Stimulated activated CD4-positive, alpha-beta T cell treated with anti-CD3 and anti-CD28 coated beads, TNF-alpha, amount 100 ng/mL, for 24 hours (primary cell): ENCODE data around the gene SIGLEC6.

Experiments used
- DNase-seq, 3 experiments: peaks; one replicate each; pipeline ENCODE4 v3.0.0-alpha.2; 2020; ENCODE audit warnings: low read depth in 3 of 3

The SIGLEC6 gene

DNA sequence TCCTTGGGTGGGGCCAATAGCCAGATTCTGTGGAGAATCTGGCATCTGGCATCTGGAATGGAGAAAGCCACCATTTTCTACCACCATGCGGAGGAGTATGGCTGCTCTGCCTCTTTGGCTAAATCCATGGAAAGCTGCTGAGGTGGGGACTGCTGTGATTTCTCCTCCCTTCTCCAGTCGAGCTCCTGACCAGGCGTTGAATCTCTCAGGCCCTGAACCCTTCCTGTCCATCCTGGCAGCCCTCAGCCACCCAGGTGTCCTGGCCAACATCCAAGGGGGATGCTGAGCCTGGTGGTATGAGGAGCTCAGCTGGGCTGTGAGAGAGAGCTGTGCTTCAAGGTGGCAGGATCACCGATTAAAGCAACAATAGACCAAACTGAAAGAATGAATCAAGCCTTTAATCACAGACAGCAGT, 17.4 kb upstream of the SIGLEC6 start:
- no peak for DNase-seq

DNA sequence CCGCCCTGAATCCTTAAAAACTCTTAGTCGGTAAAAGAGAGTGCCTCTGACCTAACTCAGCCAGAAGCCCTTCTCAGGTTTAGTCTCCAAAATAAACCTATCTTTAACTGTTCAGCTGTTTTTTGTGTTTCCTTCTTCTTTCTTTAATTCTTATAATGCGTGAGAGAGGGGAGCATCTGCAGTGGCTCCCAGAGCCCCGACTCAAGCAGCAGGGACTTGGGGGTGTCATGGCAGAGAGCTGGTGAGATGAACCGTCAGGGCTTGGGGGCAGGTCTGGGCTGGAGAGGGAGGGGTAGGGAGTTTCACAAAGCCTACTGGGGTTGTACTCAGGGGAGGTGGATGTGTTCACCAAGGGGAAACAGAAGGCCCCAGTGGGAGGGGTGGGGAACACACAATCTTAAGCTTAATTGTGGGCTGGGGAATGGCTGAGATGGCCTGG, 16.8 kb upstream of the SIGLEC6 start:
- no peak for DNase-seq

DNA sequence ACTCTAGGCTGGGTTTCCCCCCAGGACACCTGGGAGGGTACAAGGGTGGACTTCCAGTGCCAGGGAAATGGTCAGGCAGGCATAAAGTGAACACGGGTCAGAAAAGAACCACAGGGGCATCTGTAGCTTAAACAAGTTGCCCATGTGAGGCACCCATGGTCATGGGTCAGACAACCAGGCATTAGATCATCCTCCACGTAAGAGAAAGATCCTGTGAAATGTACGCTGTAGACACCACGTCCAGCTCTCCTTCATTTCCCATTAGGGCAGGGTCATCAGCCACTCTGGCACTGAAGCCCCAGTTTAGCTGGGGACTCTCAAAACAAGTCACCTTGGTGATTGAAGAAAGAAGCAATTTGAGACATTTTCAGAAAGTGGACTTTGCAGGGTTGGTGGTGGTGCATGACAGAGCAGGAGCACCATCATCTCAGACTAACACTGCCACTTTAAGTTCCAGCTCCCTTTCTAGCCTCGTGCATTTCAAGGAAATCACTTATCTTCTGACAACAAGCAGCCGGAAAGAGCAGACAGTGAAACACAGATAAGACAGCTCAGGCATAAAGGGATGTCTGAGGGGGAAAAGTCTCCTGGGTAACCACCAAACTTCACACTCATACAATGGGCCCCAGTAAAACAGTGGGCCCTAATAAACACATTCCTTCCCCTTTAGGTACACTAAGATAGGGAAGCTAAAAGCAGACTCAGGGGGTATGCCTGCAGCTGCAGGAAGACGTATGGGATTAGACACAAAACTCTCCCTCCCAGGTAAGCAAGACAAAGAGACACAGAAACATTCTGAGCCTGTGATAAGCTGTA, 16.1 kb upstream of the SIGLEC6 start:
- DNase-seq: no peak

DNA sequence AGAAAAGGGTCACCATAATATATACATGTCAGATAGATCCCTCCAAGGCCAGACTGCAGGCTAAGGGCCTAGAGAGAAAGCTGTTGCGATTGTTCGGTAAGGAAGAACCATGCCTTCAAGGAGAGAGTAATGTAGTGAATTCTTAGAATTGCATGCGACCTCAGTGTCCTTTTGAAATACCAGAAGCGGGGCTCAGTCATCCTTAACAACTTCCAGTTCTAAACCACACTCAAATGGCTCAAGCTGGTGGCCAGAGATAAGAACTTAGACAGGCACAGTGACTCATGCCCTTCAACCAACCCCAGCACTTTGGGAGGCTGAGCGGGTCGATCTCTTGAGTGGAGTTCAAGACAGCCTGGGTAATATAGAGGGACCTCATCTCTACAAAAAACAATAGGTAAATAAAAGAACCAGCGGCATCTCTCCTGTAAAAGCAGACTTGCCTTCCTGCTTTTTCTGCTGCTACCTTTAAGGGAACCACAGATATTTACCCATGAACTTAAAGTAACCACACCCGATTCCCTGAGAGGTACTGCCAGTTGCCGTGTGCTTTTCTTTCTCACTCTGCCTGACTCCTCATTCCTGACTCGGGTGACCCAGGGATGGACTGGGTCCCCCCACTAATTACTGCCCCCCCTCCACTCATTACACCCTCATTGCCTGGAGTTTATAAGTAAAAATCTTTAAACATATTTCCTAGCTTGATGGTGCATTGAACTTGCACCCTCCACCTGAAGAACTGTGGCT, 15.4 kb upstream of the SIGLEC6 start:
- no peak for DNase-seq

DNA sequence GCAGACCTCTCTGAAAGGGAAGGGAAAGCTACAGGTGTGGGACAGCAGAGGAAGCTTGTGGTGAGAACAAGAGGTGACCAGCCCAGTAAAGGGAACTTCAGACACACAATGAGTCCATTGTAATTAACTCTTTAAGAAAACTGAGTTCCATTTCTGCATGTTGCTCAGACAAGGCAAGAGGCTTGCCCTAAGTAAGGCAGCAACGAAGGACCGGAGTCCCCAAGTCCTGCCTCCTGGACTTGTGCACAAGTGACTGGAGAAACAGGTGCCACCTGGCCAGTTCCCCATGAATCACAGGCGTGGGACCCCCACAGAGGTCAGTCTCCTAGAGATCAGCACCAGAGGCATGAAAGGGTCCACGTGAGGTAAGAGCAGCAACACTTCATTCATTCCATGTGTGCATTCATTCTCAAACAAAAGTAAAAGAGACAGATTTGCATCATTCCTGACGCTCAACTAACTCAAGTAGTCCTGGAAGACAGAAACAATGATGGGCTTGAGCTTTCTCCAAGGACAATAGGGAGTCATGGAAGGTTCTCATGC, 14.7 kb upstream of the SIGLEC6 start:
- no peak for DNase-seq

DNA sequence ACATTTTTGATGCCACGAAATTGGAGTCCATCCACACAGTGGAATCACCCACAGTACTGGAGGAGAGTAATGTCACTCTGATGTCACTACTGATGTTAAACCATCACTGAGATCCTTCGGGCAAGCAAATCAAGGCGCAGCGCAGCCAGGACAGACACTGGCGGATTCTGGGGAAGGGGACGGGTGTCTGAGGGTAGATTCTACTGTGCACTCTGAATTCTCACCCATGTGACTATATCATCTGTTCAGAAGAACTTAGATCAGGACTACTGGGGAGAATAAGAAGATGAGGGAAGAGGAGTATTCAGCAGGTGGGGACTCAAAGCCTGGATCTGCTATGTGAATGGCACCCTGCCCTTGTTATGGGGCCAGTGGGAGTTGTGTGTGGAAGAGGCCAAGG, 12.6 kb upstream of the SIGLEC6 start:
- DNase-seq: no peak

DNA sequence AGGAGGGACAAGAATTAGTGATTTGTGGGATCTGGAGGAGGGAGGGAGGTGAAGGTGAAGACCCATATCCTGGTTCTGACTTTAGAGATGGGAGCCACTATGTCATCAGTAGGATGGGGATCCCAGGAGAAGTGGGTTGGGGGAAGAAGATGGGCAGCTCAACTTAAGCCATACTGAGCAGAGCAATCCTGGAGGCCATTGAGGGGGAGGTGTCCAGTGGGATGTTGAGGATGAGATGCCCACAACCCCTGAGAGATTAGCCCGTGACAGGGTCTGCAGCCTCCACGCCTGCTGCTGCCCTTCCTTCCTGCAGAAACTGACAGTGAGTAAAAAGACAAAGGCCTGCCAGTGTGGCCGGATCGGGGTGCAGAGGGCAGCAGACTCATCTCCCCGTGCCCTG, 11.2 kb upstream of the SIGLEC6 start:
- no peak for DNase-seq

DNA sequence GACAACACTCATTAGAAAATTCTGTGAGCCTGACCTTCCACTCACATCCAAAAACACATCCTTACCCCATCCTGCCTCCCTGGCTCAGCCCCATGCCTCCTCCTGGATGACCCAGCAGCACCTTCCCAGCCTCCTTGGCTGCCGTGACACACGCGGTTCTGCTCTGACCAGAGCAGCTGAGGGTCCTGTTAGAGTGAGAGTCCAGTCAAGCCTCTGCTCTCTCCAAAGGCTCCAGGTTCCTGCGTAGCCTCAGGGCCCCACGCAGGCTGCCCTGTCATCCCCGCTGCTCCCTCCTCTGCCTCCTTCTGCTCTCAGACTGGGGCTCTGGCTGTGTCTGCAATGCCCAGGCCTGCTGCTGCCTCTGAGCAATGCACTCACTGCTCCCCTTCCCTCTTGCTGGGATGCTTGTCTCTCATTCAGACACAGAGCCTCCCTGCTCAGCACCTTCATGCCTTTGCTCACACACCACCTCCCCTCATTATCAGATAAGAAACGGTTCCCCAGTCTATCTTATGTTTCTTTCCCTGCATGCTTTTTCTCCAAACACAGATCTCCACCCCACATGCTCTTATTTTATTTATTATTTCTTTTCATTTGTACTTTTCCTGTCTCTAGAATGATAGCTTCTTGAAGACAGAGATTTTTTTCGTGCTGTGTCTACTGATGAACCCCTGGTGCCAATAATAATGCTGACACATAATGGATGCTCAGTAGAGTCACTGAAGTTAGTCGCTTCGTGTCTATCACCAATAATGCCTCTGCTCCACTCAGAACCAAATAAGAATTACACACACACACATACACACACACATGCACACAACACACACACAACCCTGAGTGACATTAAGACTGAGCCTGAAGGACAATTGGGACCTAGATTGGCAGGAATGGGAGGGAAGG, 10.2 kb upstream of the SIGLEC6 start:
- no peak for DNase-seq

DNA sequence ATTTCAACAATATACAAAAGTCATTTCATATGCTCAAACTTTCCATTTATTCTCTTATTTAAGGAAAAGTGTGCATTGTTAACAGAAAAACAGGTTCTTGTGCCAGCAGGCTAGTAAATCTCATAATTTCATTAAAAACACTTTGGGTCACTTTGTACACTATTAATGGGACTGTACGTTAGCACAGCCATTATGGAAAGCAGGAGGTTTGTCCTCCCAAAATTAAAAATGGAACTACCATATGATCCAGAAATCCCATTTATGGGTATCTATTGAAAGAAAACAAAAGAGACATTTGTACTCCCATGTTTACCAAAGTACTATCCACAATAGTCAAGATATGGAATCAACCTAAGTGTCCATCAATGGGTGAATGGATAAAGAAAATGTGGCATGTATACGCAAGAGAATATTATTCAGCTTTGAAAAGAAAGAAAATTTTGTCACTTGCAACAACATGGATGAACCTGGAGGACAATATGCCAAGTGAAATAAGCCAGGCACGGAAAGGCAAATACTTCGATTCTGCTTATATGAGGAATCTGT, 8.4 kb upstream of the SIGLEC6 start:
- DNase-seq: no peak

DNA sequence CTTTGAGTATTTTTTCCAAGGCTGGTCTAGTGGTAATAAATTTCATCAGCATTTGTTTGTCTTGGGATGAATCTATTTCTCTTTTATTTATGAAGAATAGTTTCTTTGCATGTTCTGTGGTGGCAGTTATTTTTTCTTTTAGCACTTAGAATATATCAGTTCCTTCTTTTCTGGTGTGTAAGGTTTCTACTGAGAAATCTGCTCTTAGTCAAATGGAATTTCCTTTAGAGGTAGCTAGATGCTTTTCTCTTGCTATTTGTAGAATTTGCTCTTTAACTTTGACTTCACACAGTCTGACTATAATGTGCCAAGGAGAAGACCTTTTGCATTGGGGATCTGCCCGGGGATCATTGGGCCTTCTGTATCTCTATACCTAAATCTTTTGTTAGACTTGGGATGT, 4.1 kb upstream of the SIGLEC6 start:
- DNase-seq: no peak

DNA sequence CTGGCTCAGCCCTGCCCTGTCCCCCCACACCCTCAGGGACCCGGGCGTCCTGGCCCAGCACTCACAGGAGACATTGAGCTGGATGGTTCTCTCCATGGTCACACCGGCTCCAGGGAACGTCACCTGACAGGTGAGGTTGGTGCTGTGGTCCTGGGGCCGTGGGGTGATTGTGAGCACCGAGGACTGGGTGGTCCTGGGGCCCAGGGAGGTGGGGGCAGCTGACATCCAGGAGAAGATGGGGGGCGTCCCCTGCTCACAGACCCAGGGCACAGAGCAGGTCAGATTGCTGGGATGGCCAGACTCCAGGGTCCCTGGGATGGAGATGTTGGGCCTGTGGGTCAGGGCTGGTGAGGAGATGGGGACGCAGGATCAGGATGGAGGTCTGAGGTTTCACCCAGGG, 854 bp downstream of the SIGLEC6 start:
- no peak for DNase-seq

DNA sequence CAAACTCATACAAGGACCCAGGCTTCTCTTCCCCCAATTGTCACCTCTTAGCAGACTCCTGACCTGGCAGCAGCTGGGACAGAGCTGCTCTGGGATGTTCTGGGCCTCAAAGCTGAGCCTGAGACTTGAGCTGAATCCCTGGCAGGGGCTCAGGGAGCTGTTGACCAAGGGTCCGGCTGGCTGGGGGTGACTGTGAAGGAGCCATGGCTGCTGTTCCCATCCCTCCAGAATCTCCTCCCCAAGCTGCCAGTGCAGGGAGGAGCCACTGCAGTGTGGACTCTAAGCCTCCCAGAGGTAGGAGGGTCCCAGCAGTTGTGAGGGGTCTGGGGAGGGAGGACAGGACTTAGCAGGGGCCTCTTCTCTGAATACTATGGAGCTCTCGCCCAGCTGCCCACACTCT, 2.2 kb downstream of the SIGLEC6 start:
- DNase-seq: no peak

DNA sequence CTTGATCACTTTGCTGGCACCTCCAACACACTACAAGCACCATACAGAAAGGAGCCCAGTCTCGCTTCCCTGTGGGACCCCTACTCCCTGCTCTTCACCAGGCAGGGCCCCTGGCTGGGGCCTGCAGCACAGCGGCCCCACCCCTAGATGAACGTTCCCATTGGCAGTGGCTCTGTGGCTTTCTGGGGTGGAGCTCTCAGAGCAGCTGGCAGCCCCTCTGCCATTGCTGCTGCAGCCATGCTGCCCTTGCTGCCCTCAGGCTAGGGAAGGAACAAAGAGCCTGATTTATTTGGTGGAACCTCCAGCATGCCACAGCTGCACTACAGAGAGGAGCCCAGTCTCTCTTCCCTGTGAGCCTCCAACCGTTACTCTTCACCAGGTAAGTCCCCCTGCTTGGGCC, 5.8 kb downstream of the SIGLEC6 start:
- no peak for DNase-seq

DNA sequence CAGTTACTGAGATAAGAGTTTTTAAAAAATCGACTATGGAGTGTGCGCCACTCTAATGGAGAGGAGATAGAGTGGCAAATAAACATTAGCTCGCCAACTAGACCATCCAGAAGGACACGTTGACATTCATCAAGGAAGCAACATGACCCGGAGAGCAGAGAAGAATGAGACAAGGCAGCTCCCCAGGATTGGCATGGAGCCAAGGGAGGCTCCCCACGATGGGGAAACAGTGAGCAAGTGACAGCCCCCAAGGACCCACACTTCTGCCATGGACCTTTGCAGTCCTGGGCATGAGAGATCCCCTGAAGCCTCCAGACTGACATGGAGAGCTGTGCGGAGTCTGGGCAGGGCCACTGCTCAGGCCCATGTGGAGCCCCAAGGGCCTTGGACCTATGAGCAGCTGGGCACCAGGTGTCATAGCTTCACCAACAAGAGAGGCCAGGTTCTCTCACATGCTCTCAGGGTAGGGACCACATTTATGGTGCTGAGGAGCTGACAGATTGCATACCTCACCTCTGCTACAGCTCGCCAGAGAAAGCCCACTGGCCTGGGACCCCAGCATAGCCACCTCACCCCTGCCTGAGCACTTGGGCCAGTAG, 6.7 kb downstream of the SIGLEC6 start:
- no peak for DNase-seq

DNA sequence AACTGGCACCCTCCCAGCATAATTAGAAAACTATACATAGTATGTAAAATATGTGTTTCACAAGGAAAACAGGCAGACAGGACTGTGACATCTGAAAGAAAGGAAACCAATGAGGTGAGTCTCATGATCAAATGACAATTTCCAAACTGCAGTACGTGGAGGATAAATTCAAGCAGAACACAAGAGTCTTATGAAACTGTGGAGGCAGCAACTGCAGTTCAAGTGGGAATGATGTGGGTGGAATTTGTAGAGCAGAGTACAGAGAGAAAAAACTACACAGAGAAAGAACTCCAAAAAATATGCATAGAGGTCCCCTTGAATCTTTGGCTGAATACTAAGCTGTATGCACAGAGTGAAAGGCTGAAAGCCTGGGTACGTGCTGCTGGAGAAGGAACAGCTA, 9.7 kb downstream of the SIGLEC6 start:
- DNase-seq: no peak

DNA sequence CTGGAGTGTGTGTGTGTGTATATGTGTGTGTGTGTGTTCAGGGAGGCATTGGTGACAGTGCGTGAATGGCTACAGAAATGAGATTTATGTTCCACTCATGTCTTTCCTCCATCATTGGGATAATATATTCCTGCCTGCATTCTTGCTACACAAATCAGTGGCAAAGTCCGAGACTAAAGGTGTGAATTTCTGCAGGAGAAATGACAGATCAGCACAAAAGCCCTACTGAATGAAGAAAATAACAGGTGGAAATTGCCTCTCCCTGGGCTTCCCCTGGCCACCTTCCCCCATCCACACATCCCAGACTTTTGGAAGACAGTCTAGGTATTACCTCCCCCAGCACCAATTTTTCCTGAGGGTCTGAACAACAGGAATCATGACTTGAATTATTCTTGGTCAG, 10.1 kb downstream of the SIGLEC6 start:
- no peak for DNase-seq

DNA sequence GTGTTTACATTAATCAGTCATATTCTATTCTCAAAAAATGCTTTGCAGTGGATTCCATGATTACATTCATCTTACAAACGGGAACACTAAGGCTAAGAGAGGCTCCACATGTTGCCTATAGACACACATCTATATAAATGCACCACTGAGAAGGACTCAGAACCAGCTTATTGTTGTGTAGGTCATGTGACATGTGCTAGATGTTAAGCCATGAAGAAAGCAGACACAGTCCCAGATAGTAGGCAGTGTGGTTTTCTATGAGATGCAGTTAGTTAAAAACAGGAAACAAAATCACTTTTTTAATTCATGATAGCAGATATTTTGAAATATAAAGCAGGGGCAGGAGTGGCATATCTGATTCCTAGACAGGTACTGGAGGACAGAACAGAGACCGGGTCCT, 10.7 kb downstream of the SIGLEC6 start:
- no peak for DNase-seq

DNA sequence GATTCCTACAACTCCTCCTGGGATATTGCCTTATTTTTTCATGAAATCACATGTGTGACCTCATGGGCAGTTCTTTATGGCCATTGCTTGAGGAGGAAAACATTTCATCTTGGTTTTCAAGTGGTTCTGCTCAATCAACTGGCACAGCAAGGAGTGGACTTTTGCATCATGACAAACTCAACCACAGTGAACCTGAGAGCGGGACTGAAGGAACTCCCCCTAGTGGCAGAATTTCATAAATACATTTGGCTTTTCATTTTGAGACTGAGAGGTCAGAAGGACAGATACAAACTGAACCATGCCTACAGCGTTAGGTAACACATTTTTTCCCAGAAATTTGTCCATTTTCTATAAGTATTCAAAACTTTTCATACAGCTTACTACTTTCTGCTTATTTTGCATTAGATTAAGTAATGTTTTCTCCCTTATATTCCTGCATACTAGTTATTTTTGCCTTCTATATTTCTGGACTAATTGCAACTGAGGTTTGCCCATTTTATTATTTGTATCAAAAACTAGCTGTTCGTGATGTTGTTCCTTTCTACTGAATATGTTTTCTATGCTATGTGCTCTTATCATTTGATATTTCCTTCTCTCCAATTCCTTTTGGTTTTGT, 16.5 kb downstream of the SIGLEC6 start:
- peak in 1 of 3 experiments; percentile 19 for DNase-seq

DNA sequence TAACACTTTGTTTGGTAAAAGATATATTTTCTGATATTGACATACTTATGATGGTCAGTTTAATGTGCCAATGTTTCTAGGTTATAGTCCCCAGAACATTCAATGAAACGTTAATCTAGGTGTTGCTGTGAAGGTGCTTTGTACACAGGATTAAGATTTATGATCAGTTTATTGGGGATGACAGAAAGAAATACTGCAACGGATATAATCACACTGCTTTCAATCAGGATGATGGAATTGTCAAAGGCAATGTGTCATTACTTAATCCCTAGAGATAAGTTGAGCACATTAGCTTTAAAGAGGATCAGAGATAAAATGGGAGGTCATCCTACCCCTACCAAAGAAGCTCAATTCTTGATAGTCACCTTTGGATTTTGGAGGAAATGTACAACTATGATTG, 17.5 kb downstream of the SIGLEC6 start:
- no peak for DNase-seq

DNA sequence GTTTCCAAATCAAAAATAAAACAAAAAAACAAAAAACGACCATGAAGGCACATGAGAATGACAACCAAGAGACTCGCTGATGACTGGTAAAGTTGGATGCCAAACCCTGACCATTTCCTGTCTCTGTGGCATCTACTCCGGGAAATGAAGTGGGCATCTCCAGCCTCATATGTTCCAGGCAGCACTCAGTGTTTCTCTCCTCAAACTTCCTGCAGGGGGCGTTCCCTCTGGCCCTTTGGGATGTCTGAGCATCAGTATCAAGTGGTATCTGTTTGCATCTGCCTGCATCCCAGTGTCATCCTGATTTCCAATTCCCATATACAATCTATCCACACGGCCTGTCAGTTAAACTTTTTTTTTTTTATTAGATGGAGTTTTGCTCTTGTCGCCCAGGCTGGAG, 20.1 kb downstream of the SIGLEC6 start:
- DNase-seq: no peak
